ENCODE results near the gene NOL9. TPM values are rescaled to one million over a fixed set of nuclear protein-coding genes. Genes with fewer than 3 reads are reported as not detected.

The NOL9 gene
- total RNA-seq, 2 experiments from 2014 or later = 39.7 to 40.4 TPM

GRCh38 chr1:6503884-6504602, 50.3 kb downstream of the NOL9 start:
- peaks cover 4% of the 10 kb centered on the region for H3K27me3 Mint-ChIP-seq
- intact Hi-C loops (cut with micrococcal nuclease) = no loop called here
- H3K27ac Mint-ChIP-seq = no peak overlapping the region
- no peak overlapping the region for H3K4me3 Mint-ChIP-seq
- DNase-seq (no peak), ATAC-seq (no peak)
- ChIA-PET CTCF (no interaction called here), POLR2A (interaction anchor here (1.3 kb wide), 1 partner anchor 9 kb away, joined by 3 read pairs; no protein-coding TSS in a partner anchor)
- H3K4me1 Mint-ChIP-seq (ENCODE audit: low read depth) = no peaks in the 10 kb centered on the region
- TF ChIP-seq CTCF (IDR thresholded peaks at IDR 0.05) = no peak
- H3K9me3 Mint-ChIP-seq = no peaks in the 10 kb centered on the region
- H3K36me3 Mint-ChIP-seq (ENCODE audit: low read depth) = no peaks in the 10 kb centered on the region

GRCh38 chr1:6502000-6502891, 52.1 kb downstream of the NOL9 start:
- Mint-ChIP-seq H3K4me3 (no peak overlapping the region), H3K9me3 (no peaks in the 10 kb centered on the region), H3K27ac (no peak overlapping the region), H3K27me3 (peaks cover 4% of the 10 kb centered on the region), H3K36me3 (ENCODE audit: low read depth) (no peaks in the 10 kb centered on the region), H3K4me1 (ENCODE audit: low read depth) (peaks cover 8% of the 10 kb centered on the region)
- ATAC-seq = no peak
- no peak for TF ChIP-seq CTCF (IDR thresholded peaks at IDR 0.05)
- intact Hi-C loops (cut with micrococcal nuclease) = no loop called here
- no peak for DNase-seq
- ChIA-PET CTCF (interaction anchor here (1.5 kb wide), 2 partner anchors 17 to 52 kb away, joined by 3 to 5 read pairs; partner anchors contain the start of gene NOL9), POLR2A (interaction anchor here (0.7 to 1.5 kb wide), 3 partner anchors 11 to 25 kb away, joined by 3 read pairs; partner anchors contain the start of gene PLEKHG5)

GRCh38 chr1:6501279-6501813, 53.0 kb downstream of the NOL9 start:
- DNase-seq = no peak
- TF ChIP-seq CTCF (IDR thresholded peaks at IDR 0.05) = no peak
- Mint-ChIP-seq H3K27ac (no peak overlapping the region), H3K4me1 (ENCODE audit: low read depth) (peaks cover 12% of the 10 kb centered on the region), H3K9me3 (no peaks in the 10 kb centered on the region), H3K27me3 (peaks cover 4% of the 10 kb centered on the region), H3K4me3 (no peak overlapping the region), H3K36me3 (ENCODE audit: low read depth) (no peaks in the 10 kb centered on the region)
- POLR2A ChIA-PET = interaction anchor here (1.5 kb wide), 1 partner anchor 10 kb away, joined by 3 read pairs; the partner anchor contains the start of gene PLEKHG5
- intact Hi-C loops (cut with micrococcal nuclease) = no loop called here
- ATAC-seq = no peak
- CTCF ChIA-PET = interaction anchor here (1.5 kb wide), 1 partner anchor 16 kb away, joined by 3 read pairs; no protein-coding TSS in a partner anchor

- no peaks in the 10 kb centered on the region for H3K9me3 Mint-ChIP-seq
- peaks cover 16% of the 10 kb centered on the region for H3K4me1 Mint-ChIP-seq (ENCODE audit: low read depth)
- no peak for DNase-seq
- H3K27ac Mint-ChIP-seq = no peak overlapping the region
- ChIA-PET POLR2A (interaction anchor here (1.5 kb wide), 1 partner anchor 9 kb away, joined by 3 read pairs; the partner anchor contains the start of gene PLEKHG5), CTCF (interaction anchor here (1.5 to 3.5 kb wide), 2 partner anchors 11 to 15 kb away, joined by 3 to 15 read pairs; no protein-coding TSS in a partner anchor)
- H3K36me3 Mint-ChIP-seq (ENCODE audit: low read depth) = no peaks in the 10 kb centered on the region
- intact Hi-C loops (cut with micrococcal nuclease) = no loop called here
- no peak for TF ChIP-seq CTCF (IDR thresholded peaks at IDR 0.05)
- ATAC-seq = no peak
- H3K27me3 Mint-ChIP-seq = peaks cover 4% of the 10 kb centered on the region
- no peak overlapping the region for H3K4me3 Mint-ChIP-seq
Observed at GRCh38 chr1:6500544-6501278, 53.6 kb downstream of the NOL9 start.
